H1 (cell line): Measurements from ENCODE around the gene GRAMD2A. TPM values are rescaled to one million over a fixed set of nuclear protein-coding genes. Genes with fewer than 3 reads are reported as not detected.

ENCODE experiments used
- CTCF ChIA-PET: fragments of 300-600 bp; sonication (Branson Sonifier 250); formaldehyde crosslinking; loops from one replicate; lab custom pipeline; 2021; ENCODE audit not compliant: partially characterized antibody; lab: Charles Lee
- POLR2A ChIA-PET: fragments of 300-600 bp; sonication (Branson Sonifier 250); formaldehyde crosslinking; loops from one replicate; lab custom pipeline; 2021; ENCODE audit warnings: inconsistent platforms; ENCODE audit not compliant: partially characterized antibody; lab: Charles Lee
- DNase-seq, 2 experiments: peaks; one replicate each; pipeline versions ENCODE4 v3.0.0 to v3.0.0-alpha.2; 2010 to 2022; ENCODE audit warnings: low spot score in 2 of 2, low read depth in 1 of 2, mixed read lengths in 1 of 2
- FAIRE-seq: peaks from 2 replicates; lab custom pipeline; 2011; peaks lifted over from hg19 to GRCh38; lab: Jason Lieb, UNC
- H2AFZ ChIP-seq: 2 replicates; pipeline ENCODE4 v1.8.1; 2012; ENCODE audit warnings: low read length, inconsistent platforms
- H2AK5ac ChIP-seq: 2 replicates; pipeline ENCODE4 v1.6.1; 2013; ENCODE audit warnings: low read depth, low read length
- H2BK120ac ChIP-seq: replicated peaks from 2 replicates; pipeline ENCODE3; 2013; ENCODE audit warnings: low read depth, low read length, inconsistent platforms
- H2BK12ac ChIP-seq: 2 replicates; pipeline ENCODE4 v1.6.1; 2013; ENCODE audit warnings: low read depth, low read length
- H2BK15ac ChIP-seq: 2 replicates; pipeline ENCODE4 v1.6.1; 2013; ENCODE audit warnings: low read length
- H2BK20ac ChIP-seq: 2 replicates; pipeline ENCODE4 v1.6.1; 2013; ENCODE audit warnings: low read length
- H2BK5ac ChIP-seq: 2 replicates; pipeline ENCODE4 v1.6.1; 2013; ENCODE audit warnings: low read depth, low read length
- H3K14ac ChIP-seq: 2 replicates; pipeline ENCODE4 v1.6.1; 2013; ENCODE audit warnings: inconsistent platforms; ENCODE audit not compliant: insufficient read length
- H3K18ac ChIP-seq: 2 replicates; pipeline ENCODE4 v1.6.1; 2013; ENCODE audit warnings: low read length; ENCODE audit errors: extremely low read depth
- H3K23ac ChIP-seq: 2 replicates; pipeline ENCODE4 v1.6.1; 2013; ENCODE audit warnings: inconsistent platforms; ENCODE audit not compliant: insufficient read length
- H3K23me2 ChIP-seq: 2 replicates; pipeline ENCODE4 v1.6.1; 2013; ENCODE audit warnings: low read depth, low read length
- H3K27ac ChIP-seq: 2 replicates; pipeline ENCODE4 v1.6.1; 2011; ENCODE audit warnings: low read depth, low read length, inconsistent platforms
- H3K27me3 ChIP-seq, 4 experiments: replicated peaks in 1 of 4; 1 replicate in 1 of 4; 2 replicates in 3 of 4; pipeline versions ENCODE4 v1.6.1 to v1.8.1; 2011 to 2013; ENCODE audit warnings: low read length in 3 of 4, mild to moderate bottlenecking in 3 of 4, inconsistent platforms in 2 of 4, mixed read lengths in 2 of 4, moderate library complexity in 1 of 4; ENCODE audit not compliant: control insufficient read depth in 3 of 4, insufficient read depth in 3 of 4; ENCODE audit errors: extremely low read depth in 1 of 4
- H3K36me3 ChIP-seq, 4 experiments: 2 replicates each; pipeline versions ENCODE4 v1.6.1 to v1.8.1; 2011 to 2013; ENCODE audit warnings: mild to moderate bottlenecking in 4 of 4, low read length in 3 of 4, moderate library complexity in 2 of 4, control low read depth in 1 of 4, inconsistent platforms in 1 of 4; ENCODE audit not compliant: insufficient read depth in 4 of 4, control insufficient read depth in 2 of 4
- H3K4ac ChIP-seq: replicated peaks from 2 replicates; pipeline ENCODE3; 2013; ENCODE audit warnings: low read length, low read depth, mixed read lengths, inconsistent platforms; ENCODE audit not compliant: insufficient read length
- H3K4me1 ChIP-seq, 4 experiments: replicated peaks in 1 of 4; 1 replicate in 1 of 4; 2 replicates in 3 of 4; pipeline versions ENCODE4 v1.6.1 to v1.8.1; 2011 to 2013; ENCODE audit warnings: low read length in 3 of 4, inconsistent platforms in 2 of 4, mixed read lengths in 1 of 4; ENCODE audit not compliant: insufficient read depth in 4 of 4, control insufficient read depth in 3 of 4
- H3K4me2 ChIP-seq, 2 experiments: 2 replicates each; pipeline versions ENCODE4 v1.6.1 to v1.8.1; 2011 to 2013; ENCODE audit warnings: low read depth in 2 of 2, low read length in 2 of 2, control low read depth in 1 of 2, inconsistent platforms in 1 of 2, mild to moderate bottlenecking in 1 of 2; ENCODE audit not compliant: insufficient read depth in 1 of 2
- H3K4me3 ChIP-seq, 4 experiments: fragments of 200-600, 300-600 bp in 1 of 4; sonication (generic), shearing (Covaris generic), sonication (Bioruptor Twin) in 1 of 4; 2 replicates each; pipeline versions ENCODE4 v1.5.1 to v1.8.1; 2011 to 2016; ENCODE audit warnings: low read length in 4 of 4, low read depth in 3 of 4, control low read depth in 2 of 4, inconsistent platforms in 2 of 4, mild to moderate bottlenecking in 2 of 4, mixed read lengths in 1 of 4, moderate library complexity in 1 of 4; ENCODE audit not compliant: insufficient read depth in 2 of 4; ENCODE audit errors: extremely low read depth in 1 of 4
- H3K56ac ChIP-seq: replicated peaks from 2 replicates; pipeline ENCODE3; 2013; ENCODE audit warnings: low read depth, mild to moderate bottlenecking, mixed read lengths, low read length, inconsistent platforms; ENCODE audit not compliant: insufficient read length
- H3K79me1 ChIP-seq: 2 replicates; pipeline ENCODE4 v1.6.1; 2013; ENCODE audit warnings: low read depth, low read length, control low read depth
- H3K79me2 ChIP-seq, 2 experiments: 2 replicates each; pipeline versions ENCODE4 v1.6.1 to v1.8.1; 2012 to 2013; ENCODE audit warnings: low read length in 2 of 2, mild to moderate bottlenecking in 2 of 2, inconsistent platforms in 1 of 2; ENCODE audit not compliant: insufficient read depth in 2 of 2, control insufficient read depth in 1 of 2
- H3K9ac ChIP-seq, 4 experiments: replicated peaks in 1 of 4; 1 replicate in 1 of 4; 2 replicates in 3 of 4; pipeline versions ENCODE4 v1.6.1 to v1.8.1; 2011 to 2013; ENCODE audit warnings: low read depth in 3 of 4, low read length in 3 of 4, control low read depth in 2 of 4, mild to moderate bottlenecking in 2 of 4, moderate library complexity in 2 of 4, inconsistent platforms in 1 of 4; ENCODE audit errors: extremely low read depth in 1 of 4
- H3K9me3 ChIP-seq, 2 experiments: 2 replicates each; pipeline versions ENCODE4 v1.6.1 to v1.8.1; 2012 to 2013; ENCODE audit warnings: mild to moderate bottlenecking in 2 of 2, moderate library complexity in 2 of 2, control low read depth in 1 of 2, inconsistent platforms in 1 of 2, low read depth in 1 of 2, low read length in 1 of 2, mixed read lengths in 1 of 2; ENCODE audit not compliant: insufficient read depth in 2 of 2
- H4K20me1 ChIP-seq, 2 experiments: replicated peaks in 1 of 2; 2 replicates each; pipeline versions ENCODE3 to v1.8.1; 2011 to 2013; ENCODE audit warnings: inconsistent platforms in 2 of 2, low read length in 2 of 2, mild to moderate bottlenecking in 1 of 2; ENCODE audit not compliant: insufficient read depth in 2 of 2, control insufficient read depth in 1 of 2
- H4K5ac ChIP-seq: 2 replicates; pipeline ENCODE4 v1.6.1; 2013; ENCODE audit warnings: low read length, low read depth, mixed read lengths, inconsistent platforms; ENCODE audit not compliant: insufficient read length
- H4K8ac ChIP-seq: 2 replicates; pipeline ENCODE4 v1.8.0; 2013; ENCODE audit warnings: mild to moderate bottlenecking, moderate library complexity, low read length, inconsistent platforms; ENCODE audit not compliant: insufficient read depth; ENCODE audit errors: extremely low read depth
- H4K91ac ChIP-seq: replicated peaks from 2 replicates; pipeline ENCODE3; 2013; ENCODE audit warnings: low read length, mixed read lengths, inconsistent platforms; ENCODE audit not compliant: insufficient read length
- EP300 ChIP-seq, 2 experiments: IDR thresholded peaks; 1 replicate in 1 of 2; 2 replicates in 1 of 2; pipeline ENCODE4 v1.6.1; 2011 to 2012; ENCODE audit warnings: low read depth in 2 of 2, low read length in 2 of 2, mild to moderate bottlenecking in 2 of 2, borderline replicate concordance in 1 of 2, inconsistent platforms in 1 of 2, moderate library complexity in 1 of 2
- HDAC6 ChIP-seq: IDR thresholded peaks from one replicate; pipeline ENCODE4 v1.7.1; 2012; ENCODE audit warnings: low read depth, mild to moderate bottlenecking, inconsistent platforms, low read length, moderate library complexity
- POLR2A ChIP-seq, 2 experiments: IDR thresholded peaks; 1 replicate in 1 of 2; 2 replicates in 1 of 2; pipeline ENCODE4 v1.6.1; 2011; ENCODE audit warnings: low read depth in 2 of 2, low read length in 2 of 2, mild to moderate bottlenecking in 2 of 2; ENCODE audit errors: control extremely low read depth in 1 of 2
- SAP30 ChIP-seq: fragments of 300-600 bp; sonication (generic); IDR thresholded peaks from 2 replicates; pipeline ENCODE4 v1.7.1; 2012; ENCODE audit warnings: low read length, moderate library complexity, mild to moderate bottlenecking, inconsistent platforms; ENCODE audit not compliant: insufficient read depth, insufficient replicate concordance
- SRF ChIP-seq: IDR thresholded peaks from 2 replicates; pipeline ENCODE4 v1.6.1; 2011; ENCODE audit warnings: mild to moderate bottlenecking, low read depth, low read length, moderate library complexity
- TAF1 ChIP-seq: IDR thresholded peaks from 2 replicates; pipeline ENCODE4 v1.6.1; 2011; ENCODE audit warnings: mild to moderate bottlenecking, low read depth, low read length
- TEAD4 ChIP-seq: IDR thresholded peaks from 2 replicates; pipeline ENCODE4 v1.6.1; 2012; ENCODE audit warnings: low read depth, low read length, inconsistent platforms, mixed read lengths
- WGBS, 2 experiments: shearing (Covaris generic) in 1 of 2; methylation state at CpG; one replicate each; pipeline versions ENCODE4 v1.1.6 to v1.1.7; 2013 to 2015; ENCODE audit warnings: low lambda C conversion rate in 2 of 2, mixed read lengths in 2 of 2, inconsistent platforms in 1 of 2, low coverage in 1 of 2, missing lambda C conversion rate in 1 of 2; ENCODE audit not compliant: insufficient replicate concordance in 2 of 2, insufficient coverage in 1 of 2, insufficient read length in 1 of 2; ENCODE audit errors: extremely low coverage in 1 of 2, missing lambda C conversion rate in 1 of 2; 5-methylcytosine and 5-hydroxymethylcytosine counted together
- polyA plus RNA-seq, 7 experiments: library from polyadenylated mRNA; depleted of rRNA in 3 of 7; stranded (reverse) in 5 of 7; unstranded in 2 of 7; fragments of >200 nt in 5 of 7; fragments of 200-250 nt in 2 of 7; gene quantifications; 1 replicate in 5 of 7; 2 replicates in 1 of 7; 4 replicates in 1 of 7; pipeline versions ENCODE4 v1.2.1 to v1.2.3, GENCODE V29; 2011 to 2013; ENCODE audit warnings: missing spikeins in 2 of 7, mixed read lengths in 2 of 7
- total RNA-seq: library from RNA; stranded (reverse); fragmentation: NEBNext Ultra II Directional; extraction: Animal tissue kit (Norgen Biotek cat#: 25700); gene quantifications from 2 replicates; pipeline ENCODE4 v1.2.1, GENCODE V29; 2021

GRAMD2A gene
- total and polyA plus RNA-seq, 2 of the 8 experiments (the other 6 are each of a cell fraction or from before 2014, with no cell fraction given) = 0.57 to 1.5 TPM

- no peak overlapping the region for H2BK12ac ChIP-seq
- CTCF ChIA-PET = interaction anchor here (1.2 kb wide), 1 partner anchor 12 kb away, joined by 4 read pairs; no protein-coding TSS in a partner anchor
- no peak overlapping the region for H3K9ac ChIP-seq
- no peak for DNase-seq
- H3K56ac ChIP-seq = no peak overlapping the region
- peaks cover 0 to 19% (median 5%) of the 10 kb centered on the region in 4 experiments; a peak in 4 of 7 replicates for H3K27me3 ChIP-seq
- no peak overlapping the region for H2AK5ac ChIP-seq
- TF ChIP-seq EP300 (IDR thresholded peaks at IDR 0.05; ENCODE audit: borderline replicate concordance in 1 of 2, low read depth in 2 of 2, low read length in 2 of 2) (no peak), SRF (no peak), SAP30 (no peak), TAF1 (no peak), TEAD4 (no peak), POLR2A (IDR thresholded peaks at IDR 0.05; ENCODE audit: control extremely low read depth in 1 of 2, low read depth in 2 of 2, low read length in 2 of 2) (no peak), HDAC6 (no peak)
- TF ChIP-seq, all 59 proteins: peak for 0
- POLR2A ChIA-PET = interaction anchor here (1.0 kb wide), 1 partner anchor 48 kb away, joined by 3 read pairs; the partner anchor contains the start of gene PKM
- Histone ChIP-seq H3K27ac (no peak overlapping the region), H3K23ac (no peak overlapping the region), H4K5ac (no peak overlapping the region), H2BK5ac (no peak overlapping the region), H3K79me2 (no peaks in the 10 kb centered on the region), H3K4me1 (peaks cover 0 to 7% (median 3%) of the 10 kb centered on the region in 4 experiments; a peak in 3 of 7 replicates), H4K91ac (no peak overlapping the region), H2BK20ac (no peak overlapping the region), H2AFZ (no peak overlapping the region), H3K18ac (no peak overlapping the region), H2BK120ac (no peak overlapping the region), H2BK15ac (no peak overlapping the region), H3K79me1 (no peaks in the 10 kb centered on the region), H3K4me2 (no peak overlapping the region), H3K14ac (no peak overlapping the region), H4K20me1 (no peaks in the 10 kb centered on the region), H3K4me3 (no peak overlapping the region), H3K4ac (no peak overlapping the region), H3K9me3 (no peaks in the 10 kb centered on the region), H3K36me3 (no peaks in the 10 kb centered on the region), H4K8ac (no peak overlapping the region), H3K23me2 (peaks cover 4% of the 10 kb centered on the region; the same call in 1 of the 2 replicates)
- no peak for FAIRE-seq
- 93% methylated on average over 3 of the region's 3 CpGs; no CpG with 5 or more reads in 1 of the 2 experiments for WGBS, 2 experiments
Observed at GRCh38 chr15:72182244-72182643, 15.3 kb downstream of the GRAMD2A start.
